8988T (cell line): ENCODE measurements around the gene UBP1.
"Not testable (repeated sequence)": the region's sequence is repeated elsewhere in the genome, so short reads cannot be mapped to it uniquely, and the experiment has no call there.

Source experiments
- DNase-seq: peaks from one replicate; pipeline ENCODE4 v3.0.0; 2011

The UBP1 gene

DNA sequence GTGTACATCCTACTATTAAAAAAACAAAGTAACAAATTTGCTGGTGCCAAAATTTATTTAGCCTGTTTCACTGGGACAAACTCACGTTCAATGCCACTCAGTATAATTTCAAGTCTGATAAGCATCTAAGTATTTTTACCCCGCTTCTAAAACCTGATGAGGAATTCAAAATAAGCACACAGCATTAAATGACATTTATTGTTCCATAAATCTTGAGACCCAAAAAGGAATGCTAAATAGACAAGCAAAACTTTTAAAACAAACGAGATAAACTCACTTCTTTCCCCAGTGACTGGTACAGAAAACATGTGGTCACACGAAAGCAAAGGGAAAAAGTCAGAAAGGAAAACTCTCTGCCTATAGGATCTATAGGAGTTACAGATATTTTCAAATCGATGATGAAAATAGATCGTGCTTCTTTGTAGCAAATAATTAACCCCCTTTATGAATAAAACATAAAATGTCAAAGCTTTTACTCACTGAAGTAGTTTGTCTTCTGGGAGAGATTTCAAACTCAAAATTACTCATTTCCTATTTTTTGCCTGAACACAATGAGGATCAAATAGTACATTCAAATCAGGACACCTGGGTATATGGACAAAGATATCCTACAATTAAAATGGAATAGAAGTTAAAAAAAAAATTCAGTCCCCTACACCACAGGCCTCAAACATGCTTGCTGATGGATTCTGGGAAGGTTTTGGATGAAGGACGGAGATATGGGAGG, 51.7 kb downstream of the UBP1 start:
- DNase-seq, result no peak

DNA sequence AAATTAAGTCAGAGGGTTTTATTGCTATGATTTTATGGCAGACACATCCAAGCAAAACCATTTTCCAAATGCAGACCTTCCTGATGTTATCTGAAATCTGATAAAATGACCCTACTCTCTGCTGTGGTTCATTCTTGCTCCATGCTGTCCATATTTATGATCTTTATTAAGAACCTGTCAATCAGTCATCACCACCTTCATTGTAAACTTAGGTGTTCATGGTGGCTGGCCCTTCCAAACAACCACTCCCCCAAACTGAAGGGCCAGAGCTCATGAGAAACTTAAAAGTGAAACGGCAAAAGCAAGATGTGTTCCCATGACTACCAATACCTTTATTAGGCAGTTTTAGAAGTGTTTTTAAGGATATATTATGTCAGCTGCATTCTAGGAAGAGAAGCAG, 53.6 kb downstream of the UBP1 start:
- no peak for DNase-seq

DNA sequence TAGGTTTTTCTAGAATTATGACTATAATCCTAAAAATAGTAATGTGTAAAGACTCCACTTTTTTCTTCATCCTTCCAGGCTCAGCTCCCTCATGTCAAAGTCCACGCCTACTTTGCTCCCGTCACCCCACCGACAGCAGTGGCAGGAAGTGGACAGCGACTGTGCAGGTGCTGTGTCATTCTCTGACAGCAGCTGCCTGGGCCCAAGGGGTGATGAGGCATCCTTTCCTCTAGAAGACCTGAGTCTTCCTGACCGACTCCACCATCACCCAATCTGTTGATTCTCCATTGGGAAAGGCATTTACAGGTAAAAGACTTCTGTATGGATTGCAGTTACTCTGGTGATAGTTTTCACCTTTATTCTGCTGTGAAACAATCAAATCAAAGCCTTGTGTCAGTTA, 54.8 kb downstream of the UBP1 start:
- no peak for DNase-seq

DNA sequence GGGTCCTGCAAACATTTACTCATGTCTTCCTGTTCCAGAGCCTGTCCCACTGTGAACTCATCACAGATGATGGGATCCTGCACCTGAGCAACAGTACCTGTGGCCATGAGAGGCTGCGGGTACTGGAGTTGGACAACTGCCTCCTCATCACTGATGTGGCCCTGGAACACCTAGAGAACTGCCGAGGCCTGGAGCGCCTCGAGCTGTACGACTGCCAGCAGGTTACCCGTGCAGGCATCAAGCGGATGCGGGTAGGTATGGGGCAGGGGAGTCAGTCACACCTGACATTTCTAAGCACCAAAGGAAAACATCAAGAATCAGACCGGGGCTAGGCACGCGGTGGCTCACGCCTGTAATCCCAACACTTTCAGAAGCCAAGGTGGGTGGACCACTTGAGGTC, 56.3 kb downstream of the UBP1 start:
- no peak for DNase-seq

DNA sequence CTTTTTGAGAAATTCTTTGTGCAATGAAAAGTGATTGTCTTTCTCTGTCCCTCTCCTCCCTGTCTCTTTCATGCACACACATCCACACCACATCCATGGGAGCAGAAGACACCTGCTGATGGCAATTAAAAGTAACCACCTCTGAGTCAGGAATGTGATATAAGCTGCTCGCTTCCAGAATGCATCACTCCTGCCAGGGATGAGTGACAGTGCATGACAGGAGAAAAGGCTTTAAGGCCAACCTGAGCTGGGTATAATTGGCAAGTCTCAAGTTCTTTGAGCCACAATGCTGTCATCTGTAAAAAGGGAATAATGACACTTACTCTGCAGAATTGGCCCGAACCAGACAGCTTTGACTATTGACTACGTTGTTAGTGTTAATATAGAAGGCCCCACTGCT, 59.6 kb downstream of the UBP1 start:
- no peak for DNase-seq

DNA sequence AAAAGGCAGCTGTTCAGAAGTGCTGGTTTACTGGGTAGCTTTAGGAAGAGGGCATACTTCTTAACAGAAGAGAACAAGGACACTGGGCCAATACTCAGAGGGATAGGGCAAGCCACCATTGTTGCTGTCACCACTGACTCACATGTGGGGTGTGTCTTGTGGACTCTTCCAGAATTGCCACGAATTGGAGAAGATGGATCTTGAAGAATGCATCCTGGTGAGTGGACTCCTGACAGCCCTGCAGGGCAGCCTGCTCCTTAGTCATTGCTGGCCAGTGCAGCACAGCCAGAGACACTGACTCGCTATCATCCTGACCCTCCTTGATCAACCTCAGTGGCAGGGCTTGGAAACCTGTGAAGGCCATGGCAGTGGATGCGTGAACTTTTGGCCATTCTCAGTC, 62.3 kb downstream of the UBP1 start:
- no peak for DNase-seq

DNA sequence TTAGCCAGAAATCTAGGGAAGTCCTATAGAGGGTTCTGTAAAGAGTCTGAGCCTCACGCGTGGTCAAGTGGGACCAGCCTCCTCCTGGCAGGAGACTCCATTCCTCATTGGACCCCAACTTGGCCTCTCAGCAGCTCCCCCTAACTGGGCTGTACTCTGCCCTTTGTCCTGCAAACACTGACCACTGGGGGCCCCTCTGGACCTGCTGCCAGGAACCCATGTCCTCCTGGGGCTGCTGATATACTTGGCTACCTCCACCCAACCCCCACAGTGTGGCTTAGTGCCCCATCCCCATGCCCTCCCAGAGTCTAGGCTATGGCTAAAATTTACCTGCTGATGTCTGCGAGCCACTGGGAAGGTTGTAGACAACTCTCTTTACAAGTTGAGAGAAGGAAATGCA, 62.7 kb downstream of the UBP1 start:
- no peak for DNase-seq

DNA sequence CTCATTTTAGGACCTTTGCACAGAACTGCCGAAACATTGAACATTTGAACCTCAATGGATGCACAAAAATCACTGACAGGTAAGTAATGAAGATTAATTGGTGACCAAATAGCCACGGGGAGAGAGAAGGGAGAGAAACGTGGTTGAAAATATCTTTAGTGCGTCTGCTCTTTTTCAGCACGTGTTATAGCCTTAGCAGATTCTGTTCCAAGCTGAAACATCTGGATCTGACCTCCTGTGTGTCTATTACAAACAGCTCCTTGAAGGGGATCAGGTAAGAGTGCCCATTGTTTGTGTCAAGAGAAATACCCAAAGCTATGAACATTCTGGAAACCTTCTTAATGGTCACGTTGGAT, 67.1 kb downstream of the UBP1 start:
- DNase-seq, result no peak

DNA sequence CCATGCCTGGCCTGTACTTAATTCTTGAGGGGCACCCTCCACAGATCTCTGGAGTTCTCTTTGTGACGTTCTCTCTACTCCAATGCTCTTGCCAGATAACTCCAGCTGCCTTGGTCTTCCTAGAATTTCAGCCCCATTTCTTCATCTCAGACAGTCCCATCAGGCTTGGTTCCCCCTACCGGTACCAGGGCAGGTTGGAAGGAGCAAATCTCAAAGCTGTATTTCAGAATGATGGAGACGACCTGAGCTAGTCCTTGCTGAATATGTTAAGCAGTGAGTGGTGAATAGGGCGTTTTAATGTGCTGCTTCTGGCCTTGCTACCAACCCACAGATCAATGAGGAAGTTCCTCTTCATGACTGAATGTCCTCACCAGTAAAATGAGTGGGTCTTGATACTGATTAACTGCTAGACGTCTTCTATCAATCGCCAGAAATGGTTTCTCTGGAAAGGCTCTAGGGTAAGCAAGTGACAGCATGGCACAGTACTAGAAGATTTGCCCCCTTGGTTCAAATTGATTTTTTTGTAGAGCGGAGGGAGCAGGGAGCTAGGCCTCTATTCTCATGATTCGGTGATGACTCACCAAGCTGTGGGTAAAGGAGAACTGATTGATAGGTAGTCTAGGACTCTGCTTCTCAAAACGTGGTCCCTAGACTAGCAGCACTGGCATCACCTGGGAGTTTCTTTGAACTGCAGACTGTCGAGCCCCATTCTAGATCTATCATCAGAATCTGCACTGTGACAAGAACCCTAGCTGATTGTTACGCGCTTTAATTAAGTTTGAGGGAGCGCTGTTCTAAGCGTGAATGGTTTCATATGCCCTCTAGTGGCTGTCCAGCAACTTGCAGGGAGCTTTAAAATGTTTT, 67.8 kb downstream of the UBP1 start:
- no peak for DNase-seq

DNA sequence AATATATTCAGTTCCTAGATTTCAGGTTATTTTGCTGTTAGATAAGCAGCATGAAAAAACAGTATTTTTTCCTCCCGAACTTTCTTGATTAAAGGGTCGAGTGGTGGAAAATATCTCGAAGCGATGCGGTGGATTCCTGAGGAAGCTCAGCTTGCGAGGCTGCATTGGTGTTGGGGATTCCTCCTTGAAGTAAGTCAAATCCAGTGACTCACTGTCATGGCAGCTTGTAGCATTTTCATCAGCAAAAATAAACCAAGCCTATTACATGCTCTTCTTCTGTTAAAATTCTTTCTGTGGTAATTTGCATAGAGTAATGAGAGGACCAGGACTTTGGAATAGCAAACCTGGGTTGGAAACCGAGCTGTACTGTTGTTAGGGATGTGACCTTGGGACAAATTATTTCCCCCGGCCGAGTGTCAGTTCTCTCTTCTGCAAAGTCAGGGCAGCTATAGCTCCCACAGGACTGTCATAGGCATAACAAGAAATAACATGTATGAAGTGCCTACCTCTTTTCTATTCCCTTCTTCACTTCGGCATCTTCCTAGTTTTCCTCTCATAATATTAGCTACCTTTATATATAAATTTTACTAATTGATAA, 75.6 kb downstream of the UBP1 start:
- DNase-seq, result no peak

DNA sequence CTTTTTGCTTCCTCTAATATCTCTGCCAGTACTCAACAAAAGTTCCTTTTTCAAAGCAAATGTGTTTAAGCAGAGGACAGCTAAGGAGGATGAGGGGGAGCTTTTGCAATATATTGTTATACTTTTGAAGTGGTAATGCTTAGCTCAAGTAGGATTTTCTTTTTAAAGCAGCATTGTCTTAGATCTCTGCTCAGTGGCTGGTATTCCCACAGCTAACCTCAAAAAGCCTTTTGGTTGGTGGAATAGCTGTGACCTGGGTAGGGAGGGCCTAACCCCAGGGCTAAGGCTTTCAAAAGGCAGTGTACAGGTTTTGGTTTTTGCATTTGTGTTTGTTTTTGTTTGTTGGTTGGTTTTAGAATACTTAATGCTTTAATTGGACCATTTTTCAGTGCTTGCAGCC, 76.1 kb downstream of the UBP1 start:
- no peak for DNase-seq

DNA sequence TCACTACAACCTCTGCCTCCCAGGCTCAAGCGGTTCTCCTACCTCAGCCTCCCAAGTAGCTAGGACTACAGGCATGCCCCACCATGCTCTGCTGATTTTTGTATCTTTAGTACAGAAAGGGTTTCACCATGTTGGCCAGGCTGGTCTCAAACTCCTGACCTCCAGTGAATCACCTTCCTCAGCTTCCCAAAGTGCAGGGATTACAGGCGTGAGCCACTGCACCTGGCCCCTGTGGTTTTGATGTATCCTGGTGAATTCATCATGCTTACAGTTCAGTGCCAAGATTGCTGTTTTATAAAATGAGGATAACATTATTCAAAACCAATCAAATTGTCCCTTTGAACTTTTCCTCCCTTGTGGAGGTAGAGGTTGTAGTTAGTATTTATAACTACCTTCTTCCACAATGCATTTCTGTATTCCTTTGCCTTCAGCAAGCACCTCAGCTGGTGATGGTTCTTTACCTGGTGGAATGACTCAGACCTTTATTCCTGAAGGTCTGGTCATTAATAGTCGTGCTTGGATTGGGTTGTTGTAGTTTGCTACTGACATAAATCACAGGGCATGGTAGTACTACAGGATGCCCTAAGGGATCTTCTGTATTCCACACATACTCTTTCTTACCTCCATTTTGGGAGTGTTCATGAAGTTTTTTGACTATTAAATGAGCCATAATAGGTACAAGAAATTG, 76.9 kb downstream of the UBP1 start:
- no peak for DNase-seq

DNA sequence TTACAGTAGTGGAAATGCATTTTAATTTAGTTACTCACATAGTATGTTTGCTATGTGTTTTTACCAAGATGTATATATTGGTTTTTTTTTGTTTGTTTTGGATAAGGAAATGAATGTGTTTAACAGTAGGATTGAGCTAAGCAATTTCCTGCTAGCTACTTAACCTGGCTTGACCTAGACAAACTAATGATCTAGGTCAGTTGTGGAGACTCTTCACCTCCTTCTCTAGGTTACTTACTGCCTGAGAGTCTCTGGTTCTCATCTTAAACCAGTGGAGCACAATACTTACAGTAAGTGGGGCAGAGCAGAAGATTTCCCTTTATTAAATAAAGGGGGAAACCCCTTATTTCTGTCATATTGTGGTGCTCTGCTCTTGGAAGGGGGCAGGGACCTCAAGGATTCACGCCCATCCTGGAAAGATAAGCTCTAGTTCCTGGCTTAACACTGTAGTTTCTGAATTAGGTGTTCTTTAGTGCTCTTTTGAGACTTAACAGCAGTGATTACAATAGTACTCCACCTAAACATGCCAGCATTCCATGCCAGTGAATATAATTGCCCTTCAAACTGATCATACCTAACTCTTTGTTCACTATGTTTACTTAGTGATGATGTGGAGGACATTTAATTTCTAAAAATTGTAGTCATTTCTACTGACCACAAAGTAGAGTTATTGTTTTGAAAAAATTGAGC, 79.9 kb downstream of the UBP1 start:
- DNase-seq, result no peak

DNA sequence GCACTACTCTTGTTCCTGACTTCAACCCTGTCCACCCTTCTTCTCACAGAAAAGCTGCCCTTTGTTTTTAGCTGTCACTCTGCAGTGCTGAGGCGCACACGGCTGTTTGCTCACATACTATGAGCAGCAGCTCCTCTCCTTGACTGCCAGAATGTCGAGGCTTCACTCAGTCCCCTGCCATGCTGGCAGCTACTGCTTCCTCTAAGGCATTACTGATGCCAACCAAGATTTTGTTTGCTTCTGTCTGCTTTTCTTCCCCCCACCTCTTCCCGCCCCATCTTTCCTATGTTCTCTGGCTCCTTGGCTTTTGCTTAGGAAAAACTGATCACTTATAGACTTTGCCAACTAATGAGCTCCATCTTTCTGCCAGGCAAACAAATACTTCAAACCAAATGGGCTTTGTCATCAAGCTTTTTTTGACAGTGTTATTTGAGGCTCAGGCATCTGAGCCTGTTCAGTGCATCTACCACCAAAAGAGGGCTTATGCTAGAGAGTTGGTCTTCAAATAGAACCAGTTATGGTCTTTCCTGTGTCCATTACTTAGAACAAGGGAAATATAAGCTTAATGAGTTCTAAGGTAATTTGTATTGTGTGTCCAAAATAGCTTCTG, 81.9 kb downstream of the UBP1 start:
- DNase-seq, result no peak

DNA sequence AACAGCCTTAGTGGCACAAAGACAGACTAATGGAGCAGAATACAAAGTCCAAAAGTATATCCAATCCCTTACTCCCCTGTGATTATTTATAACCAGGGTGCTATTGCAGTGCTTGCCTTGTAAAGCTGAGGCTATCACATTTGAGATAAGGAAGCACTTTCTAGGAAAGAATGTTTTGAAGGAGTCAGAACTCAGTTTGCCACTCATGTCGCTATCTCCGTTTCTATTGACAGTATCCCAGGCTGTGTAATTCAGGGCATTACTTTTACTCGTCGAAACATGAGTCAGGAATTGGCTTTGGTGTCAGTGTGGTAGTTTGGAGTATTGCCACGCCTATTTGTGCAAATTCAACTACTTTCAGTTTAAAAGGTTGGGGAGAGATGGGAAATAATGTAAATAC, 84.6 kb downstream of the UBP1 start:
- DNase-seq, result no peak

DNA sequence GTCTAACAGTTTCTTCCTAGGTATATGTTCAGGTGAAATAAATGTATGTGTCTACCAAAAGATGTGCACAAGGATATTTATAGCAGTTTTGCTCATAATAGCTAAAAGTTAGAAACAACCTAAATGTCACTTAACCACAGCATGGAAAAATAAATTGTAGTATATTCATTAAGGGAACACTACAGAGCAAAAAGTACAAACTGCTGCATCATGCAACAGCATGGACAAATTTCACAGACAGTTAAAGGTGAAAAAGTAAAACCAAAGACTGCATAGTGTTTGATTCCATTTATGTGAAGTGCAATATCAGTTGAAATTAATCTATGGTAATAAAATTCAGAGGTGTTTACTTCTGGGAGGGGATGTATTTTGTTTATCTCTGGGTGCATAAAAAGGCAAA, 100.4 kb downstream of the UBP1 start:
- DNase-seq, result no peak

DNA sequence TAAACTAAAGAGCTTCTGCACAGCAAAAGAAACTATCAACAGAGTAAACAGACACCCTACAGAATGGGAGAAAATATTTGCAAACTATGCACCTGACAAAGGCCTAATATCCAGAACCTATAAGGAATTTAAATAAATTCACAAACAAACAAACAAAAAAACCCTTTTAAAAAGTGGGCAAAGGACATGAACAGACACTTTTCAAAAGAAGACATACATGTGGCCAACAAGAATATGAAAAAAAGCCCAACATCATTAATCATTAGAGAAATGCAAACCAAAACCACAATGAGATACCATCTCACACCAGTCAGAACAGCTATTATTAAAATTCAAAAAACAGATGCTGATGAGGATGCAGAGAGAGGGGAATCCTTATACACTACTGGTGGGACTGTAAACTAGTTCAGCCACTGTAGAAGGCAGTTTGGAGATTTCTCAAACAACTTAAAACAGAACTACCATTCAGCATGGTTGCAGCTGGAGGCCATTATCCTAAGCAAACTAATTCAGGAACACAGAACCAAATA, 101.2 kb downstream of the UBP1 start:
- DNase-seq, result not testable (repeated sequence)
